Measurements from ENCODE around the gene ZNF655.
"Not testable (repeated sequence)": the region's sequence is repeated elsewhere in the genome, so short reads cannot be mapped to it uniquely, and the experiment has no call there.

The ZNF655 gene, protein sequence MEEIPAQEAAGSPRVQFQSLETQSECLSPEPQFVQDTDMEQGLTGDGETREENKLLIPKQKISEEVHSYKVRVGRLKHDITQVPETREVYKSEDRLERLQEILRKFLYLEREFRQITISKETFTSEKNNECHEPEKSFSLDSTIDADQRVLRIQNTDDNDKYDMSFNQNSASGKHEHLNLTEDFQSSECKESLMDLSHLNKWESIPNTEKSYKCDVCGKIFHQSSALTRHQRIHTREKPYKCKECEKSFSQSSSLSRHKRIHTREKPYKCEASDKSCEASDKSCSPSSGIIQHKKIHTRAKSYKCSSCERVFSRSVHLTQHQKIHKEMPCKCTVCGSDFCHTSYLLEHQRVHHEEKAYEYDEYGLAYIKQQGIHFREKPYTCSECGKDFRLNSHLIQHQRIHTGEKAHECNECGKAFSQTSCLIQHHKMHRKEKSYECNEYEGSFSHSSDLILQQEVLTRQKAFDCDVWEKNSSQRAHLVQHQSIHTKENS
- total RNA-seq = 60.4 to 119 (median 87.7) reads per million in 18 experiments

DNA sequence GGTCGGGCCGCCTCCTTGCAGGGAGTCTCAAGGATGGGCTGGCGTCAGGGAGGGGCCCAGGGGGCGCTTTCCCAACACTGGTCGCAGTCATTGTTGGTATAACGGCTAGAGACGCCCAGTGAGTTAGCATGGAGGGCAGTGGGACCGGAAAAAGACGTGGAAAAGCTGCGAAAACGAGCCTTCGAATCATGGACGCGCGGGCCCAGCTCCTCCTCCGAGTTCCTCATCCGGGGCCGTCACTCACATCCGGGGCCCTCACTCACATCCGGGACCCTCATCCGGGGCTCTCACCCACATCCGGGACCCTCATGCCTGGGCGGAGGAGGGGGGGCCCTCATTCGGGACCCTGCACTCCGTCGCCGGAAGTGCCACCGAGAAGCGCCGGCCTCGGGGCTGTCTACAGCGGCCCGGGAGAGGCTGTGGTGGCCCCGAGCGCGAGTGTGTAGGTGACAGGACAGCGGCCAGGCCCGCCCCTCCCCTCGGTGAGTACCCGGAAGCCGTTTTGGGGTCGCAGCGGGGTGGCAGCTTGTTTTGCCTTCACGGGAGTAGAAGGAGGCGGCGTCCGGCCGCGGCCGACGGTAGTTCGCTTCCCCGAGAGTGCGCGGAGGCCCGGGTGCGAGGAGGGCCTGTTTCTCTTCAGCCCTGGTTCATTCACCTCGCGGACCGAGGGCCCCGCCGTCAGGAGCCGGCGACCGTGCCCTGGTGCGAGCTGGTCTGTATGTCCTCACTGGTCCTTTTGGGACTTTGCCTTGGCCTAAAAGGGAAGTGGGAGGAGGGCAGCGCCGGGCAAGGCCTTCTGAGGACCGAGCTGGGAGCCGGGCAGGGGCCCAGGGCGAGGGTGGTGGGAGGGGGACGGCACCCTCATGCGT lies at the start of gene ZNF655:
ZNF655 (plus strand) TSS at position 337 of the 869 bp plus-strand sequence. CDS start 1,918 bp downstream, outside the sequence.
- DNase-seq = peak; percentile 84 to 89

DNA sequence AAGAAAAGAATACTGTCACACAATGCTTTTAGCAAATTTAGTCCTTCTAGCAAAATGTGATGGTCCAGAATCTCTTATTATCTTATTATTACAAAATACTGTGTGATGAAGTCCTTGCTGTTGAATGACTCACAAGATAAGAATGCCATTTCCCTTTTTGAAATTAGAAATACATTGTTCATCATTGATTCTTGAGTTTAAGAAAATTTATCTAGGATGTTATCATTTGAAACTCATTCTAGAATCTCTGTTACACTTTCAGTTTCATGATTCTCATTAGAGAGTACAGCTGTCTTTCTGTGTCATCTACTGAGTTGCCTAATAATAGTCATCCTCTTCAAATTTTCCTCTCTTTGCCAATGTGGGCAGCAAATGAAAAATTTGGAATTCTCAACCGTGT lies 44.4 kb upstream of the ZNF655 start:
- no peak for DNase-seq

DNA sequence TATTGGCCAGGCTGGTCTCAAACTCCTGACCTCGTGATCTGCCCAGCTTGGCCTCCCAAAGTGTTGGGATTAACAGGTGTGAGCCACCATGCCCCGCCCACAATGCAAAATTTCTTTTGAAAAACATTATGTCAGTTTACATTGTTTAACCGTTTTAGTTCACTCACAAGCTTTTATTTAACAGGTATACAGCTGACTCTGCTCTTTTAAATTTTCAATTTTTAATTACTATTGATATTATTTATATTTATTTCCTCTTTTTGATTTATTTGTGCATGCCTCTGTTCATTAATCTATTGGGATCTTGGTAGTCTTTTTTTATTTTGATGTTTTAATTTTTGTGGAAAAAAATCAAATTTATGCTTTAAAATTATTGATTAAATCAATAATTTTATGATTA lies 37.0 kb upstream of the ZNF655 start:
- DNase-seq = no peak

DNA sequence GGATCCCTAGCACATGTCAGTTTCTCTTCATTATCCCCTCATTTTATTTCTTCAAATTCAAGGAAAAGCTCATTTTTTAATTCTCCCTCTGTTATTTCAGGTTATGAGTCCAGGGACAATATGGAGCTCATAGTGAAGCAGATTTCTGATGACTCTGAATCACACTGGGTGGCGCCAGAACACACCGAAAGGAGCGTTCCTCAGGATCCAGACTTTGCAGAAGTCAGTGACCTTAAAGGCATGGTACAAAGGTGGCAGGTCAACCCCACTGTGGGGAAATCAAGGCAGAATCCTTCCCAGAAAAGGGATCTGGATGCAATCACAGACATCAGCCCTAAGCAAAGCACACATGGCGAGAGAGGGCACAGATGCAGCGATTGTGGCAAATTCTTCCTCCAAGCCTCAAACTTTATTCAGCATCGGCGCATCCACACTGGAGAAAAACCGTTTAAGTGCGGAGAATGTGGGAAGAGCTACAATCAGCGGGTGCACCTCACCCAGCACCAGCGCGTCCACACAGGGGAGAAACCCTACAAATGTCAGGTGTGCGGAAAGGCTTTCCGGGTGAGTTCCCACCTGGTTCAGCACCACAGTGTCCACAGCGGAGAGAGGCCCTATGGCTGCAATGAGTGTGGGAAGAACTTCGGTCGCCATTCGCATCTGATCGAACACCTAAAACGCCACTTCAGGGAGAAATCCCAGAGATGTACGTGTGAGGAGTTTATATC lies 32.6 kb upstream of the ZNF655 start:
- DNase-seq = peak; percentile 21 to 29

DNA sequence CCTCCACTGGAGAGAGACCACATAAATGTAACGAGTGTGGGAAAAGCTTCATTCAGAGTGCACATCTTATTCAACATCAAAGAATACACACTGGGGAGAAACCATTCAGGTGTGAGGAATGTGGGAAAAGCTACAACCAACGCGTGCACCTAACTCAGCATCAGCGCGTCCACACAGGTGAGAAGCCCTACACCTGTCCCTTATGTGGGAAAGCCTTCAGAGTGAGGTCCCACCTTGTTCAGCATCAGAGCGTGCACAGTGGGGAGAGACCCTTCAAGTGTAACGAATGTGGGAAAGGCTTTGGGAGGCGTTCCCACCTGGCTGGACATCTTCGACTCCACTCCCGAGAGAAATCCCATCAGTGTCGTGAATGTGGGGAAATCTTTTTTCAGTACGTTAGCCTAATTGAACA lies 27.1 kb upstream of the ZNF655 start:
- no peak for DNase-seq

DNA sequence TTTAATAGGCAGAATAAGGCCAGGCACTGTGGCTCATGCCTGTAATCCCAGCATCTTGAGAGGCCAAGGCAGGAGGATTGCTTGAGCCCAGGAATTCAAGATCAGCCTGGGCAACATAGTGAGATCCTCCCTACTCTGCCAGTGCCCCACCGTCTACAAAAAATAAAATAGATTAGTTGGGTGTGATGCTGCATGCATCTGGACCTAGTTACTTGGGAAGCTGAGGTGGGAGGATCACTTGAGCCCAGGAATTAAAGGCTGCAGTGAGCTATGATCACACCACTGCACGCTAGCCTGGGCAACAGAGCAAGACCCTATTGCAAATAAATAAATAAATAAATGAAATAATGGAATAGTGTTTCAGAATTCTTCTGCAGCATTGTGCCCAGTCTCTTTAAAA lies 22.8 kb upstream of the ZNF655 start:
- DNase-seq = no peak

DNA sequence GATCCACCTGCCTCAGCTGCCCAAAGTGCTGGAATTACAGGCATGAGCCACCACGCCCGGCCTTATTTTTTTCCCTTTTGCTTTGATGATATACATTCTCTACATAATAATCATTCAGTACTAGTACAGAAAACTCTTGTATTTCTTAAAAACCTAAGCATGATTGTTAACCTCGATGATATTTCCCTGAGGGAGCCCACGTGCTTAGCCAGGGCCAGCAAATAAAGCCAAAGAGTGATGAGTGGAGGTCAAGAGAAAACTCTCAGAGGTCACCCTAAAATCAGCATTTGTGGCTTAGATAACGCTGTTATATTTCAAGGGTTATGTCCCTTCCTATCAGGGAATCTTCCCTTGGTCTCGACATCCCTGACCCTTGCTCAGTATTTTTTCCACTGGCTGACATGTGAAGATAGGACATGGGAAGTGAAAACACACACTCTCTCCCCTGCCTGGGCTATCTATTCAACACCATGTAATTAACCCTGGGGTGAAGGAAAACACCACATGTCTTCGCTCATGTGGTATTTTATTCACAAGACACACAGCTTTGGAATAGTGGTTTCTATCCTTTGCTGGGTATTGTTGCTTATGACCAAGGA lies 19.1 kb upstream of the ZNF655 start:
- DNase-seq = no peak

DNA sequence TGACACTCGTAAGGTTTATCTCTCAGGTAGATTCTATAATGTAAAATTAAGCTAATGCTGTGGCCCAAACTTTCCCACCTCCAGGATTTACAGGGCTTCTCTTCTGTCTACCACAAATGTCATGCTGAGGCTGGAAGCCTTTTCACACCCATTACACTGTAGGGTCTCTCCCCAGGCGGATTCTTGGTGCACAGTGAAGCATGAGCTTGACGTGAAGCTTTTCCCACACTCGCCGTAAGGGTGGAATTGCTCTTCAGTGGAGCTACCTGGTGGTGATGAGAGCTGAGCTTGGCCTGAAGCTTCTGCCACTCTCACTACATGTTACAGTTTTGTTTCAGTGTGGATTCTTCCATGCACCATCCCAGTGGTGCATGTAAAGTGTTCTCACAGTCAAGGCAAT lies 17.9 kb upstream of the ZNF655 start:
- DNase-seq = no peak

DNA sequence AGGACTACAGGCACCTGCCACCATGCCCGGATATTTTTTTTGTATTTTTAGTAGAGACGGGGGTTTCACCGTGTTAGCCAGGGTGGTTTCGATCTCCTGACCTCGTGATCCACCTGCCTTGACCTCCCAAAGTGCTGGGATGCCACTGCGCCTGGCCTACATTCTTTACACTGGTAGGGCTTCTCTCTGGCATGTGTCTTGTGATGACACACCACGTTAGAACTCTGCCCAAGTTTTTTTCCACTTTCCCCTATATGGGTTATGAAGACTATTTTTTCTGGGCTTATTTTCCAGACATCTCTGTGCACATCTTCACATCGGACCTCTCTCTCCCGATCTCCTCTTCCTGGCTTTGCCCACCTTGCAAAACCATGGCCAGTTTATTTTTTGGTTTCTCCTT lies 17.2 kb upstream of the ZNF655 start:
- no peak for DNase-seq

DNA sequence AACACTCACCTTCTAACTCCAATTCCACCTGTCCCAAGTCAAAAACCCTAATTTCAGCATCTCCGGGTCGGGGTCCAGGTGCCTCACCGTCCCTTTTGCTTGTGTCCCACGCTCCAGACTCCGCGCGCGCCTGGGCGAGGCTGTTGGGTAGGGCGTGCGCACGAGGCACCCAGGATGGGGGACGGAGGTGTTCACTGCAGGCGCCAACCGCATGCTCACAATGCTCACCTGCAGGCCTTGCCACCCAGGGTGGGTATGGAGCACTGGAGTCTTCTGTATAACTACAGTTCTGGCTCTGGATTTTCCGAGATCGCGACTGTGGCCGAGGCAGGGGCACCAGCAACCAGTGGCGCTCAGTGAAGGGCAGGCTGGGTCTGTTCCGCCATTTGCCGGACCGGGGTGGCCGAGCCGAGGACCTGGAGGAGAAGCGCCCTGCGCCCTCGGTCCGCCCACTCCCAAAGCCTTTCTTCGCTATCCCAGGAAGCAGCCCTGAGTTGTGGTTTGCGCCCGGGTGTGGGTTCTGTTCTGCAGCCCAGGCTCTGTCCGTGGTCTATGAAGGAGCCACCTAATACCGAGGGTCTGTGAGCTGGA lies 15.3 kb upstream of the ZNF655 start:
- no peak for DNase-seq

DNA sequence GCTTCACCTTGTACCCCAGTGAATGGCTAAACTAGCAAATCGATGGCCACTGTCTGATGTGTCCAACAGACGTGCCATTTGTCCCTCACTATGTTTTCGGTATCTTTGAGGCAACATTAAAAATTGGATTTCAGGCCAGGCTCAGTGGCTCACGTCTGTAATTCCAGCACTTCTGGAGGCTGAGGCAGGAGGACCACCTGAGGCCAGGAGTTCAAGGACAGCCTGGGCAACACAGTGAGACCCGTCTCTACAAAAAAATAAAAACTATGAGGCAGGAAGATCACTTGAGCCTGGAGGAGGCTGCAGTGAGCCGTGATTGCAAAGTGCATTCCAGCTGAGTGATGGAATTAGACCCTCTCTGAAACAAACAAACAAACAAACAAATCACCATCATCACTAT lies 14.5 kb upstream of the ZNF655 start:
- no peak for DNase-seq

DNA sequence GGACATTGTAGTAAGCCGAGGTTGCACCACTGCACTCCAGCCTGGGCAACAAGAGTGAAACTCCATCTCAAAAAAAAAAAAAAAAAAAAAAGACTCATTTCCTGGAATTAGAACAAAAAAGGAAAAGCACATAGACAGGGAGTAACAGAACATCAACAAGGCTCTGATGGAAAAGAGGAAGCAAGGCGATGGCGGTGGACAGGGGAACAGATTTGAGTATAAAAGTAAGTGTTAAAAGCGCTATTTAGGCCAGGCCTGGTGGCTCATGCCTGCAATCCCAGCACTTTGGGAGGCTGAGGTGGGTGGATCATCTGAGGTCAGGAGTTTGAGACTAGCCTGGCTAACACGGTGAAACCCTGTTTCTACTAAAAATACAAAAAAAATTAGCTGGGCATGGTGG lies 13.1 kb upstream of the ZNF655 start:
- DNase-seq = not testable (repeated sequence)

DNA sequence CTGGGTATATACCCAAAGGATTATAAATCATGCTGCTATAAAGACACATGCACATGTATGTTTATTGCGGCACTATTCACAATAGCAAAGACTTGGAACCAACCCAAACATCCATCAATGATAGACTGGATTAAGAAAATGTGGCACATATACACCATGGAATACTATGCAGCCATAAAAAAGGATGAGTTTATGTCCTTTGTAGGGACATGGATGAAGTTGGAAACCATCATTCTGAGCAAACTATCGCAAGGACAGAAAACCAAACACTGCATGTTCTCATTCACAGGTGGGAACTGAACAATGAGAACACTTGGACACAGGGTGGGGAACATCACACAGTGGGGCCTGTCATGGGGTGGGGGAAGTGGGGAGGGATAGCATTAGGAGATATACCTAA lies 8.9 kb upstream of the ZNF655 start:
- DNase-seq = not testable (repeated sequence)

DNA sequence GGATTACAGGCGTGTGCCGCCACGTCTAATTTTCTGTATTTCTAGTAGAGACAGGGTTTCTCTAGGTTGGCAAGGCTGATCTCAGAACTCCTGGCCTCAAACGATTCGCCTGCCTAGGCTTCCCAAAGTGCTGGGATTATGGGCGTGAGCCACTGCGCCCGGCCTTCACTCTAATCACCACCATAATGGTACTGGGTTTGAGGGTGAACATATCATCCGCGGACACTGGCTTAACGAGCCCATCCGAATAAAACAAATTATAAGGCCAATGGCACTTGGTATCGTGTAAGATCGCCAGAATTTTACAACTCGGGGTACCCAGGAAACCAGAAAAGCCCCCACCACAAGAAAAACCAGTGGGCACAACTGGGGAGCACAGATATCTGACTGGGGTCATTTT lies 7.1 kb upstream of the ZNF655 start:
- no peak for DNase-seq

DNA sequence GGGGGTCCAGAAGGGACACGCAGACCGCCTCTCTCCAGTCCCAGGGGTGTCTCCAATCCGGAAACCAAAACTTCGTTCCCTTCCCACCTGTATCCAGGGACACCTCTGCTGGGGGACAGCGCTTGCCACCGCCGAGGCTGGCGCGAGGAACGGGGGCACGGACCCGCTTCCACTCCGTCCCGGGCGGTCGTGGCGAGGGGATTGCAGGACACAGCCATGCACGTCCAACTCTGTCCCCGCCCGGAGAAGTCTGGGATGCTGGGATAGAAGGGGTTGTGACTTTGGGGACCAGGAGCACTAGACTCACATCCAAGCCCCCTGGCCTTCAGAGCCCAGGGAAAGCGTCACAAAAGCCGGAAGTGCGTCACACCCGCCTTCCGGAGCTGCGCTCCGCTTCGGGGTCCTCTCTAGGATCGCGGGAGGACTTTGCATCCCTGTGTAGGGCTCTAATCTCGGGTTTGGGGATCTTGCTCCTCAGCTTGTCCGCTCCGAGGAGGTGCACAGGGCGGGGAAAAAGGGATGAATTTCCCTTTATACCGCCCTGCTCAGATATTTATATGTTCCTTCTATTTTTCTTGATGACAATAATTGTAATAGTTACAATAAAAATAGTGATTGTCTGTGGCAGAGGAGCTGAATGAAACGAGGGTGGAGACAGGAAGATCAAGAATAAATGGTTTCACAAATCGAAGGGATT lies 6.5 kb upstream of the ZNF655 start, which contains the start of gene FAM200A:
FAM200A (minus strand) TSS at position 348 of the 697 bp plus-strand sequence. CDS start 3,707 bp downstream, outside the sequence.
- peak; percentile 87 to 92 for DNase-seq

DNA sequence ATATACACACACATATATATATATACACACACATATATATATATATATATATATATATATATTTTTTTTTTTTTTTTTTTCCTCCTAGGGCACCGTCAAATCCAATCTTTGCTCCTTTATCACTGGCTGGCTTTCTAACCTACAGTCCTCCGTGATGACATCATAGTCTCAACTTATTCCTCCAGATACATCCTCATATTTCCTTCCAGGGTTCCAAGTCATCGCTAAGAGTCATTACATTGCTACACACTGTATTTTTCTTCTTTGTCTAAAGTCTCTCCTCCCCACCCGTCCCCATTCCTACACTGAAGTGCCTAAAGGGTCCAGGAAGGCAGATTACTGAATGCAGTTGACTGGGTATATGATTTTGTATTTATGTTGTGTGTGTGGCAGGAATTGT lies 5.4 kb upstream of the ZNF655 start:
- no peak for DNase-seq

DNA sequence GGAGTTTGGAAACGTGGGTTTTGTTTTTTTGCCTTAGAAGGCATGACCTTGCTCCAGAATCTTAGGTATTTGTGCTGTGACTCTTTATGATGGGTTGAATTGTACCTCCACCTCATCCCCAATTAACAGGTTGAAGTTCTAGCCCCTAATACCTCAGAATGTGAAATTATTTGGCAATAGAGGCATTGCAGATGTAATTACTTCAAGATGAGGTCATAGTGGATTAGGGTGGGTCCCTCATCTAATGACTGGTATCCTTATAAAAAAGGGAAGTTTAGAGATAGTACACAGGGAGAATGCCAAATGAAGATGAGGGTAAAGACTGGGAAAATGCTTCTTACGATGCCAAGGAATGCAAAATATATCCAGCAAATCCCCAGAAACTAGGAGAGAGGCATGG lies 3.5 kb upstream of the ZNF655 start:
- peak in 1 of 2 donors; percentile 54 for DNase-seq

DNA sequence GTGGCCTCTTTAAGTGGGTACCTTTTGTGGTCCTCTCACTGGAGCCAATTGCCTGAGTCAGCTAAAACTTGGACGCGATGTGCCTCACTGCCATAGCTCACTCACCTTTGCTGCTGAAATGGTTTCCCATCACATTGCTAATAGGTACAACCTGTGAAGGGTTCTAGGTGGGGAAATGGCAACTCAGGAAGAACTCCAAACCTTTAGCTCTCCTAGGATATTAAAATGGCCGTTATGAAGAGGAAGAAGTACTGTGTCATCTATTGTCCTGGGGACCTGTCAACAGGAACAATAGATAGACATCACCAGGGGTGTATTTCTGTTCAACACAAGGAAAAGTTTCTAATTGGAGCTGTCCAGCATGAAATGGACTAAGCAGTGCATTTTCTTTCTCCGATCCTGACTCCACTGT lies 1.2 kb upstream of the ZNF655 start:
- no peak for DNase-seq

DNA sequence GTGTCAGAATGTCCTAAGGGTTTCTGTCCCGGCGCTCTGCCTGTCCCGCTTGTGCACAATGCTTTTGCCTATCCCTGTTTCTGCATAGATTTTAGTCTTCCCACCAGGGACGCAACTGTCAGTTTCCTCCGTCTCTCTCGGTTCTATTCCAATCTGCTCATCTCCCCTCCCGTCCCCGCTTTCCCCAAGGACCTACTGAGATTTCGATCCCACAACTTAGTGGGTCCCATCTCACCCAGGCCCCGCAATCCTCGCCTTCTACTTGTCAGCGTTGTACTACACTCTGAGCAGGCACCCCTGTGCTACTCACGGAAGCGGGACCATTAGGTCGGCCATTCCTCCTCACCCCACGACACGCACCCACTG lies 519 bp upstream of the ZNF655 start:
- DNase-seq = no peak

DNA sequence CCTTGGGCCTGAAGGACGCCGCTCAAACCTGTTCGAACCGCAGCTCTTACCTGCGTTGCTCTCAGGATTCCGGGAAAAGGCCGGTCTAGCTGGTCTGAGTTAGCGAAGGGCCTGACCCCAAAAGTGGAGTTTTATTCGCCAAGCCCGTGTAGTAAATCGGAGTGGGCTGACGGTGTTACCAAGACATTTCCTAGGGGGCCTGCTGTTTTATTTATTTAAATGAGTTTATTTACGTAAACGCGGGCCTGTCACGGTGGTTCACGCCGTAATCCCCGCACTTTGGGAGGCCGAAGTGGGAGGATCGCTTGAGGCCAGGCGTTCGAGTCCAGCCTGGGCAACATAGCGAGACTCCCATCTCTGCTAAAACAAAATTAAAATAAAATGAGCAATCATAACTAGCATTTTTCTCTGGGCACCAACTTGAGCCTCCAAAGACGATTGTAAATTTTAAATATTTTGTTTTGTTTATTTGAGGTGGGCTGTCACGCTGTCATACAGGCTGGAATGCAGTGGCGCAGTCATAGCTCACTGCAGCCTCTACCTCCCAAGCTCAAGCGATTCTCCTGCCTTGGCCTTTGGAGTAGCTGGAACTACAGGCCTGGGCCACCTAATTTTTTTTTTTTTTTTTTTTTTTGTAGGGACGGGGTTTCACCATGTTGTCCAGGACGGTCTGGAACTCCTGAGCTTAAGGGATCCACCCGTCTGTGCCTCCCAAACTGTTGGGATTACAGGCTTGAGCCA lies 903 bp downstream of the ZNF655 start:
- DNase-seq = no peak
